HepG2 (cell line): ENCODE data around the gene TTN. TPM values are rescaled to one million over a fixed set of nuclear protein-coding genes. Genes with fewer than 3 reads are reported as not detected.

Experiments used
- ATAC-seq: fragments of 200-7000 bp; cut with Tn5 transposase; 3 replicates; pipeline ENCODE4 v1.9.1; 2020; ENCODE audit warnings: mild to moderate bottlenecking, moderate library complexity
- BruUV-seq: library from RNA; stranded (reverse); fragments of 400-500 nt; replicated peaks from 2 replicates; lab custom pipeline; 2021; lab: Mats Ljungman, UMichigan
- CTCF ChIA-PET: fragments of 300-600 bp; formaldehyde crosslinking; extraction: SDS; loops from one replicate; lab custom pipeline; 2021; ENCODE audit warnings: low total read pairs, inconsistent platforms, low intra/inter-chr PET ratio; lab: Yijun Ruan, JAX
- POLR2A ChIA-PET: fragments of 350-600 bp; sonication (Branson Sonifier 250); formaldehyde crosslinking; loops from one replicate; lab custom pipeline; 2020; ENCODE audit warnings: antibody characterized with exemption, inconsistent platforms; lab: Yijun Ruan, JAX
- DNase-seq: peaks from one replicate; pipeline ENCODE4 v3.0.0-alpha.2; 2015; ENCODE audit warnings: low spot score
- FAIRE-seq: peaks from 3 replicates; lab custom pipeline; 2011; peaks lifted over from hg19 to GRCh38; lab: Jason Lieb, UNC
- H2AFZ ChIP-seq: one replicate; pipeline ENCODE4 v1.6.1; 2011; ENCODE audit warnings: low read length, inconsistent platforms
- H3K27ac ChIP-seq: fragments of 300-600 bp; 3 replicates; pipeline ENCODE4 v1.8.0; 2011; ENCODE audit warnings: mixed run types, mild to moderate bottlenecking, mixed read lengths, low read length, inconsistent platforms; ENCODE audit not compliant: insufficient read depth; ENCODE audit errors: extremely low read length
- H3K27me3 ChIP-seq, 2 experiments: fragments of 200-600 bp in 1 of 2; 2 replicates in 1 of 2; 3 replicates in 1 of 2; pipeline versions ENCODE4 v1.6.0 to v1.8.0; 2011; ENCODE audit warnings: low read length in 2 of 2, mild to moderate bottlenecking in 2 of 2, moderate library complexity in 2 of 2, inconsistent platforms in 1 of 2; ENCODE audit not compliant: insufficient read depth in 2 of 2, control insufficient read depth in 1 of 2
- H3K36me3 ChIP-seq, 2 experiments: fragments of 200-600 bp in 1 of 2; replicated peaks in 1 of 2; 2 replicates in 1 of 2; 3 replicates in 1 of 2; pipeline versions ENCODE4 v1.5.1 to v1.8.0; 2011; ENCODE audit warnings: low read length in 2 of 2, inconsistent platforms in 1 of 2; ENCODE audit not compliant: insufficient read depth in 2 of 2, control insufficient read depth in 1 of 2
- H3K4me1 ChIP-seq: 2 replicates; pipeline ENCODE4 v1.5.1; 2012; ENCODE audit warnings: low read length, inconsistent platforms; ENCODE audit not compliant: insufficient read depth
- H3K4me2 ChIP-seq: 2 replicates; pipeline ENCODE4 v1.6.0; 2011; ENCODE audit warnings: low read depth, low read length, inconsistent platforms
- H3K4me3 ChIP-seq, 3 experiments: fragments of 200-600 bp in 1 of 3; sonication (generic), shearing (Covaris generic) in 1 of 3; replicated peaks in 1 of 3; 2 replicates each; pipeline ENCODE4 v1.5.1; 2011 to 2016; ENCODE audit warnings: low read length in 3 of 3, inconsistent platforms in 2 of 3, low read depth in 2 of 3, mild to moderate bottlenecking in 2 of 3, control low read depth in 1 of 3, mixed read lengths in 1 of 3; ENCODE audit not compliant: insufficient read depth in 1 of 3
- H3K79me2 ChIP-seq: one replicate; pipeline ENCODE4 v1.6.1; 2011; ENCODE audit warnings: low read length, inconsistent platforms; ENCODE audit not compliant: insufficient read depth
- H3K9ac ChIP-seq: 2 replicates; pipeline ENCODE4 v1.6.0; 2011; ENCODE audit warnings: mild to moderate bottlenecking, low read depth, low read length, inconsistent platforms; ENCODE audit not compliant: insufficient read depth
- H3K9me3 ChIP-seq: 2 replicates; pipeline ENCODE4 v1.5.1; 2012; ENCODE audit warnings: mild to moderate bottlenecking, low read length
- H4K20me1 ChIP-seq: 2 replicates; pipeline ENCODE4 v1.6.0; 2011; ENCODE audit warnings: inconsistent platforms, mild to moderate bottlenecking, low read length, moderate library complexity; ENCODE audit not compliant: insufficient read depth
- ASH2L ChIP-seq: fragments of 300-600, 200-600 bp; sonication (generic); IDR thresholded peaks from 2 replicates; pipeline ENCODE4 v1.7.0; 2017; ENCODE audit warnings: low read depth, mild to moderate bottlenecking, moderate library complexity, mixed read lengths, low read length; ENCODE audit not compliant: insufficient read length
- CENPT ChIP-seq: sonication (generic); formaldehyde crosslinking; IDR thresholded peaks from 2 replicates; pipeline ENCODE4 v1.8.0; 2022; ENCODE audit warnings: low read depth, mild to moderate bottlenecking, moderate library complexity, missing genetic modification reagents
- HOXD1 ChIP-seq: sonication (generic); formaldehyde crosslinking; IDR thresholded peaks from 2 replicates; pipeline ENCODE4 v1.5.0; 2020; ENCODE audit warnings: missing genetic modification reagents
- NCOA5 ChIP-seq: sonication (generic); formaldehyde crosslinking; IDR thresholded peaks from 2 replicates; pipeline ENCODE4 v1.4.0; 2020; ENCODE audit warnings: missing genetic modification reagents
- PPARG ChIP-seq: conservative IDR thresholded peaks from 2 replicates; pipeline ENCODE4 v1.6.1; 2016; ENCODE audit warnings: missing biosample characterization, missing genetic modification reagents
- ZNF232 ChIP-seq: sonication (generic); formaldehyde crosslinking; IDR thresholded peaks from 2 replicates; pipeline ENCODE4 v1.4.0; 2020; ENCODE audit warnings: missing genetic modification reagents, borderline replicate concordance
- ZNF44 ChIP-seq: sonication (generic); formaldehyde crosslinking; IDR thresholded peaks from 2 replicates; pipeline ENCODE4 v1.5.1; 2020; ENCODE audit warnings: mild to moderate bottlenecking, missing genetic modification reagents
- ZNF543 ChIP-seq: sonication (generic); formaldehyde crosslinking; IDR thresholded peaks from 2 replicates; pipeline ENCODE4 v1.4.0; 2020; ENCODE audit warnings: mild to moderate bottlenecking, missing genetic modification reagents
- ZNF775 ChIP-seq: sonication (generic); formaldehyde crosslinking; IDR thresholded peaks from 2 replicates; pipeline ENCODE4 v1.4.0; 2020; ENCODE audit warnings: missing genetic modification reagents, mild to moderate bottlenecking, moderate library complexity, borderline replicate concordance
- ZNF878 ChIP-seq: sonication (generic); formaldehyde crosslinking; IDR thresholded peaks from 2 replicates; pipeline ENCODE4 v1.8.1; 2023; ENCODE audit warnings: mild to moderate bottlenecking, missing genetic modification reagents, moderate library complexity
- WGBS: methylation state at CpG from one replicate; pipeline ENCODE4 v1.1.6; 2017; ENCODE audit warnings: low lambda C conversion rate; 5-methylcytosine and 5-hydroxymethylcytosine counted together
- in situ Hi-C: cut with HindIII; loops from 2 replicates; pipeline ENCODE4 v1.10.0; 2017; ENCODE audit warnings: low pct_unique_long_range_greater_than_20kb; ENCODE audit not compliant: extremely low pct_ligation_motif_present
- intact Hi-C: fragments of 100-400 bp; cut with micrococcal nuclease; formaldehyde crosslinking; loops from one replicate; pipeline ENCODE4 v1.10.0; 2022; ENCODE audit not compliant: unreplicated experiment
- polyA plus RNA-seq, 8 experiments: library from polyadenylated mRNA; depleted of rRNA in 3 of 8; stranded (reverse) in 7 of 8; unstranded in 1 of 8; fragments of >200 nt; fragmentation: Illumina TruSeq in 4 of 8; extraction: Trizol in 4 of 8; gene quantifications; 2 replicates each; pipeline versions ENCODE4 v1.2.1 to v1.2.3, GENCODE V29; 2011 to 2016; ENCODE audit warnings: low read depth in 4 of 8, missing spikeins in 1 of 8, mixed read lengths in 1 of 8; ENCODE audit not compliant: insufficient read depth in 1 of 8
- total RNA-seq, 5 experiments: library from RNA; depleted of rRNA; stranded (reverse); fragments of >200 nt; fragmentation: Illumina TruSeq; extraction: Trizol; gene quantifications; 2 replicates each; pipeline ENCODE4 v1.2.3, GENCODE V29; 2016; ENCODE audit warnings: low read depth in 1 of 5
- TF ChIP-seq, protein P1 (sequence below): sonication (generic); formaldehyde crosslinking; IDR thresholded peaks from 2 replicates; pipeline ENCODE4 v1.8.1; 2023; ENCODE audit warnings: mild to moderate bottlenecking, missing genetic modification reagents

The TTN gene
- total and polyA plus RNA-seq, 2 of the 13 experiments (the other 11 are each of a cell fraction or from before 2014, with no cell fraction given), result under 0.01 TPM

- H3K79me2 ChIP-seq, result no peaks in the 10 kb centered on the region
- H3K4me2 ChIP-seq, result no peak overlapping the region
- in situ Hi-C loops (no loop called here), intact Hi-C loops (no loop called here)
- H3K9ac ChIP-seq, result no peak overlapping the region
- TF ChIP-seq ZNF44 (CRISPR knock-in tag) (no peak), PPARG (CRISPR knock-in tag) (no peak), ZNF543 (no peak), CENPT (no peak), HOXD1 (no peak), ZNF232 (CRISPR knock-in tag) (no peak), ZNF775 (CRISPR knock-in tag) (no peak), ZNF878 (CRISPR knock-in tag) (no peak), ASH2L (no peak), NCOA5 (CRISPR knock-in tag) (no peak)
- TF ChIP-seq, protein P1, sequence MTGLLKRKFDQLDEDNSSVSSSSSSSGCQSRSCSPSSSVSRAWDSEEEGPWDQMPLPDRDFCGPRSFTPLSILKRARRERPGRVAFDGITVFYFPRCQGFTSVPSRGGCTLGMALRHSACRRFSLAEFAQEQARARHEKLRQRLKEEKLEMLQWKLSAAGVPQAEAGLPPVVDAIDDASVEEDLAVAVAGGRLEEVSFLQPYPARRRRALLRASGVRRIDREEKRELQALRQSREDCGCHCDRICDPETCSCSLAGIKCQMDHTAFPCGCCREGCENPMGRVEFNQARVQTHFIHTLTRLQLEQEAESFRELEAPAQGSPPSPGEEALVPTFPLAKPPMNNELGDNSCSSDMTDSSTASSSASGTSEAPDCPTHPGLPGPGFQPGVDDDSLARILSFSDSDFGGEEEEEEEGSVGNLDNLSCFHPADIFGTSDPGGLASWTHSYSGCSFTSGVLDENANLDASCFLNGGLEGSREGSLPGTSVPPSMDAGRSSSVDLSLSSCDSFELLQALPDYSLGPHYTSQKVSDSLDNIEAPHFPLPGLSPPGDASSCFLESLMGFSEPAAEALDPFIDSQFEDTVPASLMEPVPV (CRISPR knock-in tag), result no peak
- H3K27ac ChIP-seq, result no peak overlapping the region
- no peak overlapping the region for H3K4me3 ChIP-seq
- peaks cover 11% of the 10 kb centered on the region for H3K4me1 ChIP-seq
- DNase-seq, result no peak
- H3K36me3 ChIP-seq, result no peaks in the 10 kb centered on the region
- H3K9me3 ChIP-seq, result no peaks in the 10 kb centered on the region
- CTCF ChIA-PET, result no interaction called here
- POLR2A ChIA-PET, result no interaction called here
- FAIRE-seq, result peak; percentile 4
- WGBS, result 12% methylated on average over 3 of the region's 3 CpGs
- BruUV-seq, result no TSS peak
- H2AFZ ChIP-seq, result no peak overlapping the region
- no peak for ATAC-seq
- H4K20me1 ChIP-seq, result no peaks in the 10 kb centered on the region
- H3K27me3 ChIP-seq, result no peaks in the 10 kb centered on the region; a peak in 2 of 5 replicates
Observed at GRCh38 chr2:178829299-178829960, 22.2 kb upstream of the TTN start.
